K562 (cell line): ENCODE results near the gene PNPO. TPM values are rescaled to one million over a fixed set of nuclear protein-coding genes. Genes with fewer than 3 reads are reported as not detected.
A peak's percentile ranks its signal among the peaks of the same experiment; 100 is the strongest.

Experiments
- CBFA2T2 ChIP-seq: fragments of 450-650 bp; conservative IDR thresholded peaks from 2 replicates; pipeline ENCODE4 v1.6.1; 2017; ENCODE audit warnings: mild to moderate bottlenecking
- CEBPZ ChIP-seq: fragments of 150-350 bp; IDR thresholded peaks from 2 replicates; pipeline ENCODE4 v1.6.1; 2014; ENCODE audit warnings: low read depth, mild to moderate bottlenecking, low read length, borderline replicate concordance
- CTCF ChIP-seq, 3 experiments: IDR thresholded peaks in 2 of 3; conservative IDR thresholded peaks in 1 of 3; 2 replicates each; pipeline ENCODE4 v1.5.1; 2011 to 2012; ENCODE audit warnings: low read length in 3 of 3, mild to moderate bottlenecking in 3 of 3, control low read depth in 2 of 3, improper control_type of control experiment in 1 of 3, inconsistent platforms in 1 of 3, low read depth in 1 of 3, mixed read lengths in 1 of 3, moderate library complexity in 1 of 3; ENCODE audit not compliant: insufficient read depth in 2 of 3
- FIP1L1 ChIP-seq: fragments of 200-400 bp; formaldehyde crosslinking; IDR thresholded peaks from 2 replicates; pipeline ENCODE4 v1.6.1; 2018; ENCODE audit warnings: mild to moderate bottlenecking, low read depth, low read length; ENCODE audit not compliant: poor library complexity, severe bottlenecking
- FOXJ3 ChIP-seq: sonication (generic); formaldehyde crosslinking; IDR thresholded peaks from 2 replicates; pipeline ENCODE4 v1.4.0; 2020; ENCODE audit warnings: mild to moderate bottlenecking, missing genetic modification reagents
- HIVEP1 ChIP-seq: fragments of 250-450 bp; sonication (Bioruptor Pico); IDR thresholded peaks from 2 replicates; pipeline ENCODE4 v1.4.0; 2020; ENCODE audit warnings: mild to moderate bottlenecking
- KLF1 ChIP-seq: fragments of 450-650 bp; IDR thresholded peaks from 2 replicates; pipeline ENCODE4 v1.6.1; 2016; ENCODE audit warnings: missing genetic modification characterization, missing compliant biosample characterization
- MAZ ChIP-seq, 2 experiments: fragments of 450-650 bp in 1 of 2; sonication (generic) in 1 of 2; formaldehyde crosslinking; IDR thresholded peaks in 1 of 2; conservative IDR thresholded peaks in 1 of 2; 2 replicates each; pipeline versions ENCODE4 v1.4.0 to v1.5.0; 2020; ENCODE audit warnings: mild to moderate bottlenecking in 1 of 2, missing genetic modification reagents in 1 of 2
- MTA1 ChIP-seq: fragments of 450-650 bp; IDR thresholded peaks from 2 replicates; pipeline ENCODE4 v1.6.1; 2017; ENCODE audit warnings: borderline replicate concordance
- MTF1 ChIP-seq: fragments of 250-450 bp; sonication (Bioruptor Pico); IDR thresholded peaks from 2 replicates; pipeline ENCODE4 v1.9.0; 2021; ENCODE audit warnings: moderate library complexity, mild to moderate bottlenecking, inconsistent platforms, borderline replicate concordance
- POLR2A ChIP-seq: fragments of 450-650 bp; conservative IDR thresholded peaks from 2 replicates; pipeline ENCODE4 v1.6.1; 2016
- PTRF ChIP-seq: fragments of 450-650 bp; IDR thresholded peaks from 2 replicates; pipeline ENCODE4 v1.6.1; 2016; ENCODE audit warnings: mild to moderate bottlenecking, missing genetic modification characterization, missing compliant biosample characterization
- RFX5 ChIP-seq: IDR thresholded peaks from 2 replicates; pipeline ENCODE4 v1.6.1; 2011; ENCODE audit warnings: low read depth, mild to moderate bottlenecking, improper control_type of control experiment, low read length
- SETDB1 ChIP-seq: IDR thresholded peaks from one replicate; pipeline ENCODE4 v1.6.1; 2012; ENCODE audit warnings: low read length, control low read depth, inconsistent platforms
- SIRT6 ChIP-seq: IDR thresholded peaks from one replicate; pipeline ENCODE4 v1.6.1; 2012; ENCODE audit warnings: low read depth, mild to moderate bottlenecking, control low read depth, inconsistent platforms, low read length, moderate library complexity
- TAF7 ChIP-seq: fragments of 450-650 bp; IDR thresholded peaks from 2 replicates; pipeline ENCODE4 v1.6.1; 2016; ENCODE audit warnings: missing genetic modification characterization, missing compliant biosample characterization
- TSC22D4 ChIP-seq: fragments of 450-650 bp; IDR thresholded peaks from 2 replicates; pipeline ENCODE4 v1.6.1; 2016; ENCODE audit warnings: missing genetic modification characterization, missing biosample characterization, control low read depth
- ZBTB49 ChIP-seq: sonication (generic); formaldehyde crosslinking; IDR thresholded peaks from 2 replicates; pipeline ENCODE4 v1.8.0; 2022; ENCODE audit warnings: missing genetic modification reagents, mild to moderate bottlenecking, borderline replicate concordance
- ZNF696 ChIP-seq: fragments of 250-450 bp; sonication (Bioruptor Pico); conservative IDR thresholded peaks from 2 replicates; pipeline ENCODE4 v1.4.0; 2020; ENCODE audit warnings: mild to moderate bottlenecking, moderate library complexity
- polyA plus RNA-seq, 8 experiments: library from polyadenylated mRNA; depleted of rRNA in 4 of 8; stranded (reverse) in 5 of 8; unstranded in 3 of 8; fragments of >200 nt; fragmentation: Nextera tagmentation in 2 of 8; fragmentation: Illumina TruSeq in 1 of 8; extraction: Ambion mirVana in 2 of 8; extraction: Trizol in 1 of 8; gene quantifications; 2 replicates each; pipeline versions ENCODE4 v1.2.1 to v1.2.3, GENCODE V29; 2011 to 2014; ENCODE audit warnings: inconsistent platforms in 1 of 8, missing spikeins in 1 of 8
- total RNA-seq, 7 experiments: library from RNA; depleted of rRNA in 6 of 7; stranded (reverse); fragments of >200 nt in 6 of 7; fragmentation: Illumina TruSeq in 2 of 7; extraction: Trizol in 2 of 7; gene quantifications; 2 replicates each; pipeline versions ENCODE4 v1.2.1 to v1.2.3, GENCODE V29; 2011 to 2021; ENCODE audit warnings: low replicate concordance in 1 of 7
- TF ChIP-seq, protein P1 (sequence below): sonication (generic); formaldehyde crosslinking; IDR thresholded peaks from 2 replicates; pipeline ENCODE4 v1.8.0; 2022; ENCODE audit warnings: missing genetic modification reagents, mild to moderate bottlenecking, borderline replicate concordance

PNPO gene
- total and polyA plus RNA-seq, 9 of the 15 experiments (the other 6 are each of a cell fraction or from before 2014, with no cell fraction given) = 16.6 to 39.0 (median 27.4) TPM

GRCh38 chr17:47970725-47971499 is 29.5 kb downstream of the PNPO start, which contains the start of gene CDK5RAP3 (continued):
- TF ChIP-seq TAF7 (peak; percentile 57; the same call in 1 of the 2 replicates), HIVEP1 (no peak), CTCF (IDR thresholded peaks at IDR 0.05 in 2 of 3, conservative IDR thresholded peaks at IDR 0.05 in 1 of 3; ENCODE audit: insufficient read depth in 2 of 3, low read depth in 1 of 3, low read length in 3 of 3) (peak; percentile 98 to 99 (median 98)), KLF1 (tag) (peak; percentile 68), CBFA2T2 (no peak), ZNF696 (no peak), SIRT6 (no peak), MAZ (CRISPR knock-in tag; conservative IDR thresholded peaks at IDR 0.05 in 1 of 2, IDR thresholded peaks at IDR 0.05 in 1 of 2) (peak; percentile 84 to 88), PTRF (tag) (no peak), MTF1 (CRISPR knock-in tag) (no peak), ZBTB49 (peak; percentile 67; the same call in 1 of the 2 replicates), MTA1 (peak; percentile 73; the same call in 1 of the 2 replicates), FOXJ3 (CRISPR knock-in tag) (no peak), TSC22D4 (tag) (no peak), FIP1L1 (peak; percentile 67), CEBPZ (0 out of 2 replicates have a peak, but pooled peaks have one; percentile 50), SETDB1 (no peak), RFX5 (no peak), POLR2A (peak; percentile 93)
- TF ChIP-seq, protein P1, sequence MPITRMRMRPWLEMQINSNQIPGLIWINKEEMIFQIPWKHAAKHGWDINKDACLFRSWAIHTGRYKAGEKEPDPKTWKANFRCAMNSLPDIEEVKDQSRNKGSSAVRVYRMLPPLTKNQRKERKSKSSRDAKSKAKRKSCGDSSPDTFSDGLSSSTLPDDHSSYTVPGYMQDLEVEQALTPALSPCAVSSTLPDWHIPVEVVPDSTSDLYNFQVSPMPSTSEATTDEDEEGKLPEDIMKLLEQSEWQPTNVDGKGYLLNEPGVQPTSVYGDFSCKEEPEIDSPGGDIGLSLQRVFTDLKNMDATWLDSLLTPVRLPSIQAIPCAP (CRISPR knock-in tag) = no peak
